Measurements from ENCODE around the gene IRF3. TPM values are rescaled to one million over a fixed set of nuclear protein-coding genes. Genes with fewer than 3 reads are reported as not detected.

IRF3 gene
- total and polyA plus RNA-seq, 8 donors: 60.2 to 93.6 (median 72.5) TPM

DNA sequence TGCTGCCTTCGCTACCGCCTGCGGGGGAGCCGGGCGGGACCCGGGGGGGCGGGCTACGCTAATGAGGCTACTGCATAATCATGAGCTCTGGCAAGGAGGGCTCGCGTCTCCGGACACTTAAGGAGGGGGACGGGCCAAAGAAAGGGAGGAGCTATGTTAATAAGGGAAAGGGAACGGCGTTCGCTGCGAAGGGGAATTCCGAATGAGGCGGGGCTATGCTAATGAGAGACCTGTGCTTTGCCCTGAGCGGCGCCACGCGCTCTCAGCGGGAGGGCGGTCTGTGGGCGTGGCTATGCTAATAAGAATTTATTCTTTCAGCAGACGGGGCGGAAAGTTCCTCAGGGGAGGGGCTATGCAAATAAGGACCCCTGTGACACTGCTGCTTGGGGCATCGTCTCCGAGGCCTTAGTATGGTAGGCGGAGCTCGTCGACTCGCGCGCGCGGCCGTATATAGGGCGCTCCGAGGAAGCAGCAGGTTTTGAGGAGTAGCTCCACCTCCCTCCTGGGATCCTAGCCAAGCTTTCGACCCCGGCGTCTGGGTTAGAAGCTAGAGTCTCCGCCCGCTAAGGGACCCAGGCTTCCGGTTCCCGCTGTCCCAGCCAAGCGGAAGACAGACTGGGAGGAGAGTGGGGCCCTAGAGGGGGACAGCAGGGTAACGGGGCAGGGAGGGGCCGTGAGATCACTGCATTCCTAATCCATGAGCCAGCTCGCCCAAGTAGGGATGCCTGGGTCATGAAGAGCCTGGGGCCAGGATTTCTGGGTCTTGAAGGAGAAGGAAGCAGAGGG, 25.4 kb downstream of the IRF3 start, which contains the start of gene RRAS:
RRAS (minus strand) TSS at position 31 of the 786 bp plus-strand sequence. CDS start 45 bp downstream, outside the sequence.
- TF ChIP-seq CTCF (IDR thresholded peaks at IDR 0.05): peak in 1 of 2 donors; percentile 11
- DNase-seq: peak; percentile 99 to 100 (median 100)
- peak; percentile 69 for ATAC-seq
- Histone ChIP-seq H3K27ac (peak within 1 kb of the TSS; percentile 98 to 100), H3K27me3 (no peaks in the 10 kb centered on the region), H3K4me1 (peaks cover 30 to 74% of the 10 kb centered on the region in 2 donors), H3K36me3 (peaks cover 0 to 10% of the 10 kb centered on the region in 2 donors), H3K9me3 (no peaks in the 10 kb centered on the region), H3K4me3 (peak within 1 kb of the TSS; percentile 55 to 95)
- intact Hi-C loops (cut with DNase I): no loop called here

- Histone ChIP-seq H3K27me3 (no peaks in the 10 kb centered on the region), H3K36me3 (peaks cover 0 to 4% of the 10 kb centered on the region in 2 donors), H3K4me1 (peaks cover 30 to 76% of the 10 kb centered on the region in 2 donors), H3K9me3 (no peaks in the 10 kb centered on the region), H3K27ac (peak overlapping the region; percentile 94 to 98), H3K4me3 (peak overlapping the region; percentile 55 to 95)
- DNase-seq (peak in 1 of 4 donors; percentile 52), ATAC-seq (no peak)
- no peak for TF ChIP-seq CTCF (IDR thresholded peaks at IDR 0.05)
- intact Hi-C loops (cut with DNase I): no loop called here
These were observed 26.1 kb downstream of the IRF3 start for GRCh38 chr19:49639401-49640112.

- no peak for TF ChIP-seq CTCF (IDR thresholded peaks at IDR 0.05)
- Histone ChIP-seq H3K4me3 (peak overlapping the region; percentile 19 to 95), H3K4me1 (peaks cover 25 to 63% of the 10 kb centered on the region in 2 donors), H3K27me3 (no peaks in the 10 kb centered on the region), H3K9me3 (no peaks in the 10 kb centered on the region), H3K27ac (peak overlapping the region; percentile 94 to 98), H3K36me3 (peaks cover 0 to 4% of the 10 kb centered on the region in 2 donors)
- ATAC-seq: peak; percentile 32
- intact Hi-C loops (cut with DNase I): no loop called here
- peak in 3 of 4 donors; percentile 44 to 95 (median 91) for DNase-seq
These were observed 27.6 kb downstream of the IRF3 start for GRCh38 chr19:49637821-49638738.

- peak overlapping the region in 1 of 2 donors; percentile 55 for H3K27ac ChIP-seq
- intact Hi-C loops (cut with DNase I): no loop called here
These were observed 29.3 kb downstream of the IRF3 start for GRCh38 chr19:49636233-49636932.

More at GRCh38 chr19:49636233-49636932, 29.3 kb downstream of the IRF3 start:
- Histone ChIP-seq H3K36me3 (peaks cover 0 to 4% of the 10 kb centered on the region in 2 donors), H3K4me1 (peaks cover 20 to 62% of the 10 kb centered on the region in 2 donors), H3K9me3 (no peaks in the 10 kb centered on the region), H3K4me3 (no peak overlapping the region), H3K27me3 (no peaks in the 10 kb centered on the region)
- DNase-seq (no peak), ATAC-seq (no peak)
- TF ChIP-seq CTCF (IDR thresholded peaks at IDR 0.05): no peak
